Amniotic stem cell (primary cell): ENCODE results near the gene ADAMTS18.
"Not testable (repeated sequence)": the region's sequence is repeated elsewhere in the genome, so short reads cannot be mapped to it uniquely, and the experiment has no call there.

Experiments used
- DNase-seq: peaks from one replicate; lab custom pipeline; 2025; lab: John Stamatoyannopoulos, UW

The ADAMTS18 gene

DNA sequence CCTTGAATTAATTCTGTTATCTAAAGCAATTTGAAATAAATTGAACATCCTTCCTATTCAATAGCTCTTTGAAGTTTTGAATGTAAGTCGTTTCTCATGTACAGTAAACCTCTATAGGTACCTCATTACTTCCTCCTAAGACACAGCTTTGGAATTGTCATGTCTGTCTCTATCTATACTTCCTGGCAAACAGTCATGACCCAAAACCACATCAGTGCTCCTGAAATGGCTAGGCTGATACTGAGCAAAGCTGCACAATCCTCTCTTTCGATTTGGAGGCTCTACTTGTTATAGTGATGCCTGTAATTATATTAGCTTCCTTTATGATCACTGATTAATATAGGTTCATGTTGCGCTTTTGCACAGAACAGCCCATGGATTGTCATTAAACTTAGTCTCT is 110.1 kb downstream of the ADAMTS18 start:
- DNase-seq: no peak

DNA sequence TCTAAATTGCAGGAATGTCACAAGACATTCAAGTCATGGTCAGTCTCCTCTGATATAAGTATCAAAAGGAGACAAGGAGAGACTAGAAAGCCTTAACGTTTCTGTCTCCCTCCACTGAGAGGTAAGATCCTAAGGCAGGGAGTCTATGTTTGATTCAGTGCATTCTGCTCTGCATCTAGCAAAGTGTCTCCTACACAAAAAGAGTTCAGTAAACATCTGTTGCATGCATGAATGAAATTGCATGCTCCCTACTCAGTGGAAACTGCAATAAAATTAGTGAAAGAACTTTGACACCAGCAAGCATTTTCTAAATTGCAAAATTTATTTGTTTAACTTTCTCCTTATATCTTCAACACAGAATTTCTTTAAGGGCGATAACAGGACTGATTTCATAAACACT is 111.1 kb downstream of the ADAMTS18 start:
- DNase-seq: no peak

DNA sequence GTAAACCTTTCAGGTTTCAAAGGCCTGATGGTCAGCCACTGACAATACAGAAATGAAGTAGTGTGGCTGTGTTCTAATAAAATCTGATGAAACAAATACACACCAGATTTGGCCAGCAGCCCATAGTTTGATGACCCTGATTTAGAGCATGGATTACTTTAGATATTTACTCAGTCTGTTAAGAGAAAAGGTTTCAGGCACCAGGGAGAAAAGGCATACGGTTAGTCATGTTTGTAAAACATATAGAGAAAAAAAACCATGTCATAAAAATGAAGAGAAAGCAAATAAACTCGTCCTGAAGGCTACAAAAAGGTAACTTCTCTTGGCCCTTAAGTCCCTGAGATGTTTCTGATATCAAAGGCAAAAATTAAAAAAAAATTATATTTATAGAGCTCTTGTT is 112.1 kb downstream of the ADAMTS18 start:
- no peak for DNase-seq

DNA sequence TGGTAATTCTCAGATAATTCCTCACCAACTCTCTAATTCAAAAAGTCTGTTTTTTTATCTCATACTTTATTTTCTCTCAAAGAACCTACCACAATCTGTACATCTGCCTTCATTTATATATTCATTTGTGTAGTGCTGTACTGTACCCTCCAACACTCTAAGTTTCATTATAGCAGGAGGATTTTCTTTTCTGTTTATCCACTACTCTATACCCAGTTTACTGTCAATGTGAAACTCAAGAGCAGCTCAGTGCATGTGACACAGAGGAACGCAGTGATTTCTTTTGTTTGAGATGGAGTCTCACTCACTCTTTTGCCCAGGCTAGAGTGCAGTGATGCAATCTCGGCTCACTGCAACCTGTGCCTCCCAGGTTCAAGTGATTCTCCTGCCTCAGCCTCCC is 117.8 kb downstream of the ADAMTS18 start:
- no peak for DNase-seq

DNA sequence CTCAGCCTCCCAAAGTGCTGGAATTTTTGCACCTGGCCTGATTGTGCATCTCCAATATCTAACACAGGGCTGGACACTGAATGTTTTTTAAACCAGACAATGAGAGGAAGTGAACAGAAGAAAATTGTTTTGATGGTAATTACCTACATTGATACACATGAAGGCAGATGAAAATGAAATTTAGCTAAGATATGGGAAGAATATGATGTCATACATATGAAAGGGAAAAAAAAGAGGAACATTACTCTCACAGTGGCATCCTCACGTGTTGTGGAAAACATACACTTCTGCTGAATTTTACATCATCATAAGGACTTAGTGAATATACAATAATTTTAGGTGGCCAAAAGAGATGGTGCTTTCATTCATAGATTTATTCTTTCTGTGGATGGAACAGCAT is 124.0 kb downstream of the ADAMTS18 start:
- no peak for DNase-seq

DNA sequence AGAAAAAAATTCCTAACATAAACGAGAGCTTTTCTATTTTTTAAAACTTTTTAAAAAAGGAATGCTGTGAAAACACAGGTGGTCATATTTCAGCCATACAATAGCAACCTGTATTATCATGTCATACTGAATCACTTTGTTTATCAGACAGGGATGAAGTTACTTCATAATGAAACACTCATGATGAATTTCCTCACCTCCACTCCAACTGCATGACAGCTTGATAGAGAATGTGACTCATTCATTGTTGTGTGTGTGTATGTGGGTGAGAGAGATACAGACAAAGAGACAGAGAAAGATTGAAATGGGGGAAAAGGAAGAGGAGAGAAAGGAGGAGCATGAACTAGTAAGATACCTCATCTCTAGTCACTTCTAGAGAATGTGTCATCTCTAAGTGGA is 126.7 kb downstream of the ADAMTS18 start:
- no peak for DNase-seq

DNA sequence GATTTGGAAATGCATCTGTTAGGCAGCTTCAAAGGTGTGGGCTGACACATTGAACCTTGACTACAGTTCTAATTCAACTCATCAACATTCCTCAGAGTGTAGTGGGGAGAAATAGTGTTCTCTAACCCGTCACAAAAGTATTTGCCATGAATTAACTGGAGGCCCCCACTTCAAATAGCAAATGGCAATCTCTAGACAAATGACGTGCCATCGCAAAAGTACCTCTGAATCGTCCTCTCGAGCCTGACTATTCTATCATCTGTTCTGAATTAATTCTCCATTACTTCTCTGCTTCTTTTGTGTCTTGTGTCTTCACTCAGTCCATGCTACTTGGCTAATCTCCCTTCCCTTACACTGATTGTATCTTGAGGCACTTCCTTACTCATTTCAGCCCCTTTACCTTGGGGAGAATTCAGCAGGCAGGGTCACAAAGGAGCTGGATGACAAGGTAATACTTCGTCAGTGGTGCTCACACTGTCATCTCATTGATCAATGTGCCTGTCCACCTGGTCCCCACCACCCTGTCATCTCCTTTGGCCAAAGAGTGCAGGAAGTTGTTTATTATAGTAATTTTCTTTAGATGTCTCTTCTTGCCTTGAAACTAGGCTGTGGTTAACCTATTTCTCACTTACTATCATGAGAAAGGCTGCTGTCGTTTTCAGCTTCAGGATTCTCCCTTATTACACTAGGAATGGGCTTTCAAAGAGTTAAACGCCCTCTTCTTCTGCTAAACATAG is 127.2 kb downstream of the ADAMTS18 start:
- no peak for DNase-seq

DNA sequence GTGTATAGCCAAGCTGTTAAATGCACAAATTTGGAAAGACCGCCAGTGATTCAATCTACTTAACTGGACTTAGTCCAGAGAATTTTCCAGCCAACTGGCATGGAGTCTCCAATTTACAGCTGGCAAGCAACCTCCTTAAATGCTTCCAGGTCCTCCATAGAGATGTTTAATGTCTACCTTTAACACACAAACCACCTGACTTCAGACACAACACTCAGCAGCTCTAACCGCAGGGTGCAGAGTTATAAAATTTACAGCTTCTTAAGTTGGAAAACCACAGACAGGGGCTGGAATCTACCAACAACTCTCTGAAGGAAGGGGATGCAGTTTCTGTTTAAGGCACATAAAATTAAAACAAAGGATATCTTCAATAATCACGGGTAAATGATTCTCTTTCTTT is 128.8 kb downstream of the ADAMTS18 start:
- DNase-seq: no peak

DNA sequence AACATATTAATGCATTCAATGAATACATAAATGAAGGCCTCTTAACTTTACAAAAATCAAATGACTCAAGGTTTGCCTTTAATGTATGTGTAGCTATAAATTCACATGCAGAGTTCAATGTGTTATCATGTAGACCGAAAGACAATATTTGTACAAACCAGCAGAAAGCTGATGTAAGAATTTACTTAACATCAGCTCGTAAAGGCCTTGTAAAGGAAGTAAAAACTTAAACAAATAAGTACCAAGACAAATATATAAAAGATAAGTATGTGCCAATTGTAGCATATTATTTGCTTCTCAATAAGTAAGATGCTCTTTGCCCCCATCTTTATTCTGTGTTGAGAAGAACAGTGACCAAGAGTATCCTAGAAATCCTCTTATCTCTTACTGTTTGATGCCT is 130.0 kb downstream of the ADAMTS18 start:
- DNase-seq: no peak

DNA sequence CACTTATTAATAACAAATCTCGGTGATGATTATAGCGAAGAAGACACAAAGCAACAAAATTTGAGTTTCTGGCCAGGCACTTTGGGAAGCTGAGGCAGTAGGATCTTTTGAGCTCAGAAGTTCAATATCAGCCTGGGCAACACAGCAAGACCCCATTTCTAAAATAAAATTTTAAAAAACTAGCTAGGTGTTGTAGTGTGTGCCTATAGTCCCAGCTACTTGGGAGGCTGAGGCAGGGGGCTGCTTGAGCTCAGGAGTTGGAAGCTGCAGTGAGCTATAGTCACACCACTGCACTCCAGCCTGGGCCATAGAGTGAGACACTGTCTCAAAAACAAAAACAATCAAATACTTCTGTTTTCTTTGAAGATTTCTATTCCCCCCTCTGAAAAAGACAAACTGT is 130.7 kb downstream of the ADAMTS18 start:
- no peak for DNase-seq

DNA sequence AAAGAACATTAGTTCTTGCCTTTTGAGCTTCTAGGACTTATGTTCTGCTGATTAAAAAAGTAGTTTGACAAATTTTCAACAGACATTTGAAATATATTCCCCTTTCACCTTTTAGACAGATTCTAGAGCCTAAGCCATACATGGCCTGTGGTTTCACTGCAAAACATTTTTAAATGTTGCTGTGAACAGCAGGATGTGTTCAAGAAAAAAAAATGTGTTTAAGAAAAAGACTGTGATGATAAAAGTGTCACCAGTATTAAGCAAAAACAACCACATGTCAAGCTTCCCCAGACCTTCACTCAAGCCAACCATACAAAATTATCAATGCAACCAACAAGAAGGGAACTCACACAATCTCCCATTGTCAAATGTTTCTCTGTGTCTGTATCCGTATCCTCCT is 132.2 kb downstream of the ADAMTS18 start:
- no peak for DNase-seq

DNA sequence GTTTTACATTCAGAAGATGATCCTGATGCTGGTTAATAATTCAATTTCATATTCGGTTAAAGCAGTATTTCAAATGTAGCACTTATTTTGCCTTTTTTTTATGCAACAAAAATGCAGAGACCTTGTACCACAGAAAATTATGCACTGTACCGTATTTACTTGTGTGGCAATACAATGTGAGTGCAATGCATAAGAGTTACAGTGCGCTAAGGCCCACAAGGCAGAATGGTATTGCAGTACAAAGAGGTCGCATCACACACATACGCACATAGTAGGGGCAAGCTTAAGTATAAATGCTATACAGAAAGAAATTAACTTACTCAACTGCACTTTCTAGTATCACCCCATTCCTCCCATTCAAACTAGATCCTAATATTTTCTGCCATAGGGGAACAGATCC is 132.6 kb downstream of the ADAMTS18 start:
- DNase-seq: no peak

DNA sequence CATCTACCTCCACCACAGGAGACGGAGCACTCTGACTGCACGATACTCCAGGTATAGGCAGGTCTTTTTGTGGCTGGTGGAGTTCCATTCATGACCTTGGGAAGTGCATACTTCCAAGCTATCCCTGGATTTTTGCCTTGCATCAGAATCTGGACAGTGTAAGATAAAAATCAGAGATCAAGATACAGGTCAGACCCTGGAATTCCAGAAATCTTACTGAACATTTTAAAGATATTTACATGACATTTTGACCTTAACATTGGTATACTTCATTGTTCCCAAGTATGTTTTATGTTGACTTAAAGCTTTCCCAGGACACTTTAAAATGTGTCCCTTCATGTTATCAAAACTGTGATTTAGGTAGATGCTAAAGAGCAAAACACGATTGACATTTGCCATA is 134.6 kb downstream of the ADAMTS18 start:
- DNase-seq: no peak

DNA sequence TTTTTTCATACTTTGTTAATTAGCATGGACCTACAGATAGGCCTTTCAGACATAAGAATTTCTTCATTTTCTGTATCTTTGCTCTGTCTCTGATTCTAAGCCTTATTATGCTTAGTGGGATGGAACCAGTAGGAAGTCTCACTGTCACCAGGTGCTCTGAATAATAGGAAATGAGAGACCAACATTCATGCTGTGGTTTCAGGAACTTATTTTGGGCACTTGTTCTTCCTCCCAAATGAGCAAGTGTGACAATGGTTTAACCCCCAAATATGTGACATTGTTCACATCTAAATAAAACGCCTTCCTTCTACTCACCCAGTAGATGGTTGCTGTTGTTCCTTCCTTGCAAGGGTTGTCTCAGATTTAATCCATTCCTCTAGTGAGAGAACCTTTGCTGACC is 135.4 kb downstream of the ADAMTS18 start:
- DNase-seq: no peak

DNA sequence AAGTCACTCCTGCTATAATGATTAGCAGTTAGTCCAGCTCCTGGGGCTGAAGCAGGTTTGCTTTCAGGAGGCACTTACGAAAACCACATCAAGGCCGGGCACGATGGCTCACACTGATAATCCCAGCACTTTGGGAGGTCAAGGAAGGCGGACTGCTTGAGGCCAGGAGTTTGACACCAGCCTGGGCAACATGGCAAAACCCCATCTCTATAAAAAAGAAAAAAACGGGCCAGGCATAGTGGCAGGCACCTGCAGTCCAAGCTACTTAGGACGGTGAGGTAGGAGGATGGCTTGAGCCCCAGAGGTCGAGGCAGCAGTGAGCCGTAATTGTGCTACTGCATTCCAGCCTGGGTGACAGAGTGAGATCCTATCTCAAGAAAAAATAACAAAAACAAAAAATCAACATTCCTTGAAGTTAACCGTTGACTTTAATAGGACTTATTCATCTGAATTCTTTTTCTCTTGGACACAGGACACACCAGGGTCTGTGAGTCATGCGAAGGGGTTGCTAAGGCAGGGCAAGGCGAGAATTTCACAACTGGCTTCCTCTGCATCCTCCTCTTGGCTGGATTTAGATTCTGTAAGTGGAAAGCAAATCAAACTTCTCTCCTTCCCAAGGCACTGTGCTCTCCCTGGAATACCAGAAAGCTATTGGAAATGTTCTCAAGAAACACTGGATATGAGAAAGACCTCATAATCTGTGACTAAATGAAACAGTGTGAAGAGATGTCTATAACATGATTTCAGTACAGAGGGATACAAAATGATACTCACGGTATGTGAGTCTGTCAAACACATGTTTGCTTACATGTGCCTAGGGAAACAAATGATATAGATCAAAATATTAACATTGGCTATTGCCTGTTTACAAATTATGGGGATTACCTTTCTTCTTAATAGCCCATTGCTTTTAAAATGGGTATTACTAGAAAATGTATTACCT is 136.1 kb downstream of the ADAMTS18 start:
- DNase-seq: no peak

DNA sequence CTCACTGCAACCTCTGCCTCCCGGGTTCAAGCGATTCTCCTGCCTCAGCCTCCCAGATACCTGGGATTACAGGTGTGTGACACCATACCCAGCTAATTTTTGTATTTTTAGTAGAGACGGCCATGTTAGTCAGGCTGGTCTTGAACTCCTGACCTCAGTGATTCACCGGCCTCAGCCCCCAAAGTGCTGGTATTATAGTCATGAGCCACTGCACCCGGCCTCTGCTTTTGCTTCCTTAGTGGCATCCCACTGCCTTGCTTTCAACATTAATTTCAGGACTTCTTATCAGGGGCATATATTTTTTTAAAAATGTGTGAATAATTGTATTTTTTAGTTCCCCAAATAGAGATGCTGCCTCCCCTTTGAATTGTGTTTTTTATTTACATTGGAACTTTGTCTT is 136.8 kb downstream of the ADAMTS18 start:
- DNase-seq: no peak

DNA sequence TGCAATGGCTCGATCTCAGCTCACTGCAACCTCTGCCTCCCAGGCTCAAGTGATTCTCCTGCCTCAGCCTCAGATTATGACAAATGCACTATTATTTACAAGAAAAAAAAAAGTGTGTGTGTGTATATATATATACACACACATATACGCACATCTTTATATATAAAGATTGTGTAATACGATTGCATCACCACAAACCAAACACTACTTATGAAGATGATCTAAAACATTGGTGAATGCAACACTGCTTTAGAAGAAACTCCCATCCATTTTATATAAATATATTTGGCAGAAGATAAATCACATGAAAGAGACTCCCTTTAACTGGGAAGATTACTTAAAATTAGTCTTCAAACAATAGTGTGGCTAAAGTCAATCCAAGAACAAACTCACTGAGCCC is 138.9 kb downstream of the ADAMTS18 start:
- DNase-seq: no peak

DNA sequence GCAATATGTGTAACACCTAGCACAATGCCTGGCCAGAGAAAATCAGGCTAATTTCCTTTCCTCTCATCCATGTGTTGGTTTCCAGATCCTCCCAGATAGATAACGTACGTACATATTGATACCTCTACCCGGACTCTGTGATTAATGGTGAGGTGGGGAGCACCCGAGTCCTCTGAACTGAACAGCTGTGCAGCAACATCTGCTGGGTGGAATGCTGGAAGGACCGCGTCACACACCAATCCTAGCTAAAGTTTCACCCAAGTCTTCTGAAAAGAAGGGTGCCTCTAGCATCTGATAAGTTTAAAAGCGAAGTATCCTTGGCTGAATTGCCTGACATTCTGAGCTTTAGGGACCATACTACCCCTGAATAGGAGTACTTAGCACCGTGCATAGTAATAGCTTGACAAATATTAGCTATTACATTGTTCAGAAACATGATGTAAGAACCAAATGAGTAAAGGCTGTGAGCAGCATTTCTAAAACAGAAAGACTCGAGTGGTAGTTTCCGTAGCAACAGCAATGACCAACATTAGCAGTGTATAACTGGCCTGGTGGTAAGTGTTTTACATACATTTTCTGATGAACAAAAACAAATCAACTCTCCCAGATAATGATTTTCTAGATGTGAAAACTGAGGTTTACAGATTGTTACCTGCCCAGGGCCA is 144.3 kb downstream of the ADAMTS18 start:
- no peak for DNase-seq

DNA sequence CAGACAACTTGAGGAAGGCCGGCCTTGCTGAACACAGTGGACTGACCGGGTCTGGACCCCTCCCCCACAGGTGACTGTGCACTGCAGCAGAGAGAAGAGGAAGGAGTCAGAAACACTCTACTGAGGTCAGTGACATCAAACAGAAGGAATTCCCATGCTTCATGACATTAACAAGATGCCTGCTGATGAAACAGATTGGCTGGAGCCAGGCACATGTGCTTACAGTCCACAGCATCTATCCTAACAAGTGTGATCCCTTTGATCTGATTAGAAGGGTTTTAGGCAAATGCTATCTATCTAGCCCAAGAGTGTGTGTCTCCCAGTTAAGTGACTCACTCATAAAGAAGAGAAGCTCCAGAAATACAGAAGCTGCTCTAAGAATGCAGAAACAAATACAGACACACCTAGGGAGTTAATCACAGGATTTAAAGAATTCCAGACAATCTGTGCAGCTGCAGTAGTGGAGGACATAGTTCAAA is 145.5 kb downstream of the ADAMTS18 start:
- DNase-seq: no peak

DNA sequence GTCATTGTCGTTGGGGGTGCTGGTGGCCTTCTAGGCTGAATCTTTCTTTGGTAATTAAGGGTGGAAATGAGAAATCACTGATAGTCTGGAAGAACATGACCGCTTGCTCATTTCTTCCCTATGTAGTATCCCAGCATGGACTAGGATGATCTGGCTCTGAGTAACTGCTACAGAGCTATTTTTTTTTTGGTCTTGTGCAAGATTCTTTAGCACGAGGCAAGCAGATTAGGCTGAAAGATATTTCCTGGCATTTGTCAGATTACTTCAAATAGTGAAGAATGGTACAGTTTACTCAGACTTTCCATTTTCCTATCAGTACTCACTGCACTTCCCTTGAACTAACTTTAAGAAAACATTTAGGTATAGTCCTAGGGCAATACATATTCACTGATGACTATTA is 146.6 kb downstream of the ADAMTS18 start:
- DNase-seq: no peak

DNA sequence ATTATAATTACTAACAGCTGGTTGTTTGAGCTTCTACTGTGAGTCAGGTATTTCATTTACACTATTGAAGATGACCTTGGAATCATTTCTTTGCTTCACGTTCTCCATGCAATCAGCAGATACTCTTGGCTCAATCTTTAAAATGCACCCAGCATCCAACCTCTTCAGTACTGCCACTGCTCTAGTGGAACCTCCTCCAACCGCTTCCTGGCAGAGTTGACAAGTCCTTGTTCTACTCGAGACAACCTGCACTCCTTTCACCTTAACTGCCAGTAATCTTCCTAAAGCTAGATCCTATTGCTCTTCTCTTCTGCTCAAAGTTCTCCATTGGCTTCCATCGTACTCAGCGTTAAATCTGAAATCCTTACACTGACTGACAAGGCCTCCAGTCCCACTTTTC is 149.2 kb downstream of the ADAMTS18 start:
- no peak for DNase-seq

DNA sequence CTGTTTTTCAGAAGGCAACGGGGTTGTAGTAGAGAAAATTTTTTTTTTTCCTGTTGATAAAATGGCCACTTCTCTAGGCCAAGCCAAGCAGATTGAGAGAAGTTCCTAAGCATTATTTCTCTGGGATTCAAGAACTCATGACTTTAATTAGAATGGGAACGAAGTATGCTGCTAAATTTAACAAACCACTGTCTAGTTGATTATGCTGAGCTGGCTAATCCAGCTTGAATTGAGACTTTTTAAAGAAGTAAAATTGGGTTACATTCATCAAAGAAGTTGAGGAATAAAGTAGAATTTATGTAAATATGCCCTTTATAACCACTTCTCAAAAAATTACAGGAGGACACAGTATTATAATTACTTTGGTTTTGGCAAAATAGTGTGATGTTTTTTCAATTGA is 152.5 kb downstream of the ADAMTS18 start:
- no peak for DNase-seq

DNA sequence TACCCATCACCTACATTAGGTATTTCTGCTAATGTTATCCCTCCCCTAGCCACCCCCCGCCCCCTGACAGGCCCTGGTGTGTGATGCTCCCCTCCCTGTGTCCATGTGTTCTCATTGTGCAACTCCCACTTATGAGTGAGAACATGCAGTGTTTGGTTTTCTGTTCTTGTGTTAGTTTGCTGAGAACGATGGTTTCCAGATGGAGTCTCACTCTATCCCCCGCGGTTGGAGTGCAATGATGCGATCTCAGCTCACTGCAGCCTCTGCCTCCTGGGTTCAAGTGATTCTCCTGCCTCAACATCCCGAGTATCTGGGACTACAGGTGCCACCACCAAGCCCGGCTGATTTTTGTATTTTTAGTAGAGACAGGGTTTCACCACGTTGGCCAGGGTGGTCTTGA is 155.5 kb downstream of the ADAMTS18 start:
- DNase-seq: not testable (repeated sequence)
